ENCODE data around the gene SLC4A2. TPM values are rescaled to one million over a fixed set of nuclear protein-coding genes. Genes with fewer than 3 reads are reported as not detected.

Gene SLC4A2
- total and polyA plus RNA-seq, 2 of the 8 experiments (the other 6 are each of a cell fraction or from before 2014, with no cell fraction given), result 72.6 to 147 TPM

- peaks cover 38% of the 10 kb centered on the region for H3K23me2 ChIP-seq (ENCODE audit: low read depth, low read length)
- H3K4me3 ChIP-seq (ENCODE audit: extremely low read depth in 1 of 4, insufficient read depth in 2 of 4, low read depth in 3 of 4, low read length in 4 of 4), result peak overlapping the region; percentile 48 to 85 (median 68)
- H4K5ac ChIP-seq (ENCODE audit: insufficient read length, low read depth, low read length), result no peak overlapping the region
- H2AFZ ChIP-seq (ENCODE audit: low read length), result no peak overlapping the region; the same call in 1 of the 2 replicates
- no peak for DNase-seq (ENCODE audit: low read depth in 1 of 2, low spot score in 2 of 2)
- H3K9me3 ChIP-seq (ENCODE audit: insufficient read depth in 2 of 2, low read depth in 1 of 2, low read length in 1 of 2), result no peaks in the 10 kb centered on the region
- no peak overlapping the region for H2BK5ac ChIP-seq (ENCODE audit: low read depth, low read length)
- peaks cover 0 to 21% of the 10 kb centered on the region in 2 experiments; a peak in 1 of 4 replicates for H3K79me2 ChIP-seq (ENCODE audit: control insufficient read depth in 1 of 2, insufficient read depth in 2 of 2, low read length in 2 of 2)
- peaks cover 0 to 25% (median 14%) of the 10 kb centered on the region in 4 experiments; a peak in 6 of 7 replicates for H3K27me3 ChIP-seq (replicated peaks in 1 of 4; ENCODE audit: control insufficient read depth in 3 of 4, extremely low read depth in 1 of 4, insufficient read depth in 3 of 4, low read length in 3 of 4)
- CTCF ChIA-PET (ENCODE audit: partially characterized antibody), result interaction anchor here (1.3 to 15.1 kb wide), 3 partner anchors 18 to 65 kb away, joined by 3 to 448 read pairs (median 17); no protein-coding TSS in a partner anchor
- H3K56ac ChIP-seq (replicated peaks; ENCODE audit: insufficient read length, low read depth, low read length), result no peak overlapping the region
- no peaks in the 10 kb centered on the region for H3K36me3 ChIP-seq (ENCODE audit: control insufficient read depth in 2 of 4, insufficient read depth in 4 of 4, low read length in 3 of 4)
- 43% methylated on average over 3 of the region's 3 CpGs; no CpG with 5 or more reads in 1 of the 2 experiments for WGBS, 2 experiments (ENCODE audit: extremely low coverage in 1 of 2, insufficient coverage in 1 of 2, insufficient read length in 1 of 2, insufficient replicate concordance in 2 of 2, low coverage in 1 of 2, low lambda C conversion rate in 2 of 2, missing lambda C conversion rate in 1 of 2)
- no peak overlapping the region for H3K9ac ChIP-seq (replicated peaks in 1 of 4; ENCODE audit: extremely low read depth in 1 of 4, low read depth in 3 of 4, low read length in 3 of 4)
- peaks cover 17 to 20% of the 10 kb centered on the region in 2 experiments for H4K20me1 ChIP-seq (replicated peaks in 1 of 2; ENCODE audit: control insufficient read depth in 1 of 2, insufficient read depth in 2 of 2, low read length in 2 of 2)
- H4K8ac ChIP-seq (ENCODE audit: extremely low read depth, insufficient read depth, low read length), result no peak overlapping the region; the same call in 1 of the 2 replicates
- H3K18ac ChIP-seq (ENCODE audit: extremely low read depth, low read length), result no peak overlapping the region
- H3K4me2 ChIP-seq (ENCODE audit: insufficient read depth in 1 of 2, low read depth in 2 of 2, low read length in 2 of 2), result peak overlapping the region; percentile 90 to 95
- TF ChIP-seq CHD1 (IDR thresholded peaks at IDR 0.05; ENCODE audit: low read depth, low read length), result no peak
- TF ChIP-seq CREB1 (IDR thresholded peaks at IDR 0.05), result no peak; the same call in 1 of the 2 replicates
- no peak for TF ChIP-seq EP300 (IDR thresholded peaks at IDR 0.05; ENCODE audit: borderline replicate concordance in 1 of 2, low read depth in 2 of 2, low read length in 2 of 2)
- TF ChIP-seq PHF8 (conservative IDR thresholded peaks at IDR 0.05; ENCODE audit: low read depth, low read length), result no peak
- TF ChIP-seq RNF2 (IDR thresholded peaks at IDR 0.05; ENCODE audit: borderline replicate concordance, low read depth, low read length, missing control alignments, poor library complexity, severe bottlenecking), result no peak
- POLR2A ChIA-PET (ENCODE audit: partially characterized antibody), result interaction anchor here (1.7 to 2.7 kb wide), 3 partner anchors 20 to 27 kb away, joined by 3 to 13 read pairs (median 5); no protein-coding TSS in a partner anchor
- peak overlapping the region; percentile 53 for H3K4ac ChIP-seq (replicated peaks; ENCODE audit: insufficient read length, low read depth, low read length)
- H2AK5ac ChIP-seq (ENCODE audit: low read depth, low read length), result no peak overlapping the region
- no peak overlapping the region for H4K91ac ChIP-seq (replicated peaks; ENCODE audit: insufficient read length, low read length)
- H3K4me1 ChIP-seq (replicated peaks in 1 of 4; ENCODE audit: control insufficient read depth in 3 of 4, insufficient read depth in 4 of 4, low read length in 3 of 4), result peaks cover 3 to 55% (median 30%) of the 10 kb centered on the region in 4 experiments
- no peak overlapping the region for H2BK120ac ChIP-seq (replicated peaks; ENCODE audit: low read depth, low read length)
- peak overlapping the region; percentile 80; the same call in 1 of the 2 replicates for H2BK12ac ChIP-seq (ENCODE audit: low read depth, low read length)
- H3K23ac ChIP-seq (ENCODE audit: insufficient read length), result no peak overlapping the region
- FAIRE-seq, result no peak
- H2BK15ac ChIP-seq (ENCODE audit: low read length), result no peak overlapping the region; the same call in 1 of the 2 replicates
- H3K14ac ChIP-seq (ENCODE audit: insufficient read length), result no peak overlapping the region
- H3K27ac ChIP-seq (ENCODE audit: low read depth, low read length), result no peak overlapping the region
- peaks cover 12% of the 10 kb centered on the region for H3K79me1 ChIP-seq (ENCODE audit: low read depth, low read length)
- no peak overlapping the region for H2BK20ac ChIP-seq (ENCODE audit: low read length)
Measured at GRCh38 chr7:151083824-151084160, 24.4 kb downstream of the SLC4A2 start.

Data from H1 (cell line).